C4-2B (cell line): ENCODE measurements around the gene SLC24A3.

Source experiments
- H3K27ac ChIP-seq: fragments of 450-650 bp; 2 replicates; pipeline ENCODE4 v1.5.1; 2017
- CTCF ChIP-seq: fragments of 450-650 bp; conservative IDR thresholded peaks from 2 replicates; pipeline ENCODE4 v1.5.1; 2017; ENCODE audit warnings: mild to moderate bottlenecking
- ZFX ChIP-seq: fragments of 450-650 bp; IDR thresholded peaks from 2 replicates; pipeline ENCODE4 v1.6.1; 2017

Gene SLC24A3

GRCh38 chr20:19515074-19515473 is 302.6 kb downstream of the SLC24A3 start:
- TF ChIP-seq CTCF (no peak), ZFX (no peak)
- H3K27ac ChIP-seq, result no peak overlapping the region

GRCh38 chr20:19519466-19519865 is 307.0 kb downstream of the SLC24A3 start:
- H3K27ac ChIP-seq, result no peak overlapping the region
- TF ChIP-seq CTCF (no peak), ZFX (no peak)

GRCh38 chr20:19520261-19520660 is 307.8 kb downstream of the SLC24A3 start:
- TF ChIP-seq CTCF, result no peak
- TF ChIP-seq ZFX, result no peak
- no peak overlapping the region for H3K27ac ChIP-seq

- H3K27ac ChIP-seq, result peak overlapping the region; percentile 45
- no peak for TF ChIP-seq ZFX
- TF ChIP-seq CTCF, result no peak
Observed at GRCh38 chr20:19522071-19522801, 309.8 kb downstream of the SLC24A3 start.

- peak overlapping the region; percentile 87 for H3K27ac ChIP-seq
- TF ChIP-seq CTCF, result no peak
Observed at GRCh38 chr20:19522836-19523590, 310.6 kb downstream of the SLC24A3 start.

- H3K27ac ChIP-seq, result peak overlapping the region; percentile 83
- TF ChIP-seq CTCF, result no peak
- no peak for TF ChIP-seq ZFX
Observed at GRCh38 chr20:19524691-19525090, 312.2 kb downstream of the SLC24A3 start.

GRCh38 chr20:19527509-19527908 is 315.1 kb downstream of the SLC24A3 start:
- H3K27ac ChIP-seq, result no peak overlapping the region
- TF ChIP-seq CTCF (no peak), ZFX (no peak)
